NCI-H1092 treated with DMSO at 0.1 percent for 48 hours (cell line): ENCODE measurements around the gene CALHM1.

Experiments used
- DNase-seq: peaks from one replicate; lab custom pipeline; 2025; lab: John Stamatoyannopoulos, UW

Gene CALHM1

DNA sequence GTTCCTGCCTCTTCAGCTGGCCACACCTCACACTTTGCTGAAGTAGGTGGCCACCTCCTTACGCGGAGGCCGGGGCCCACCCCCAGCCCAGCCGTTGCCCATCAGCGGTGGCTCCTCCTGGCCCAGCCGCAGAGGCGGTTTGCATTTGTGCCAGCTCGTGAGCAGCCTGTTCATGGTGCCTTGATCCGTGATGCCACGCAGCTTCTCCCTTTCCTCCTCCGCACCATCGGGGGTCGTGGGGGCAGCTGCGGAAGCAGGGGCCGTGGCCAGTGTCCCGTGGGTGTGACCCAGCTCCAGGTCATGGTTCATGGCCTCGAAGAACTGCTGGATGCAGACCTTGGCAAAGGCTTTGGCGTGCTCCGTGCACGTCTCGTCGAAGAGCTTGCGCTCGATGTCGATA, 3.5 kb downstream of the CALHM1 start:
- DNase-seq = no peak

DNA sequence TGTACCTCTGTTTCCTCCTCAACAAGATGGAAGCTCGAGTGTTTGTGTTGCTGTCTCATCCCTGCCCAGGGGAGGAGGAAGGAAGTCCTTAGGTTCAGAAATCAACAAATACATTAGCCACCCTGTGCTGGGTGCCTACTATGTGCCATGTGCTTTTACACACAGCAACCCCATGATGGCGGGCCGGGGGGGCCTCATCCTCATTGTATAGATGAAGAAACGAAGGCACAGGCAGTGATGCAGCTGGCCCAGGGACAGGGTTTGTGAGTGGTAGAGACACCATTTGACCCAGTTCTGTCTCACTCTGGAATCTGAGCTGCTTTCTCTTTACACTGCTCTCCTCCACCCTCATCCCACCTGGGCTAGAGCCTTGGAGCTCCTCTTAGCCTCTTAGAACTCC, 4.7 kb downstream of the CALHM1 start:
- DNase-seq = no peak

GRCh38 chr10:103452506-103453230, 6.0 kb downstream of the CALHM1 start:
- DNase-seq = no peak

DNA sequence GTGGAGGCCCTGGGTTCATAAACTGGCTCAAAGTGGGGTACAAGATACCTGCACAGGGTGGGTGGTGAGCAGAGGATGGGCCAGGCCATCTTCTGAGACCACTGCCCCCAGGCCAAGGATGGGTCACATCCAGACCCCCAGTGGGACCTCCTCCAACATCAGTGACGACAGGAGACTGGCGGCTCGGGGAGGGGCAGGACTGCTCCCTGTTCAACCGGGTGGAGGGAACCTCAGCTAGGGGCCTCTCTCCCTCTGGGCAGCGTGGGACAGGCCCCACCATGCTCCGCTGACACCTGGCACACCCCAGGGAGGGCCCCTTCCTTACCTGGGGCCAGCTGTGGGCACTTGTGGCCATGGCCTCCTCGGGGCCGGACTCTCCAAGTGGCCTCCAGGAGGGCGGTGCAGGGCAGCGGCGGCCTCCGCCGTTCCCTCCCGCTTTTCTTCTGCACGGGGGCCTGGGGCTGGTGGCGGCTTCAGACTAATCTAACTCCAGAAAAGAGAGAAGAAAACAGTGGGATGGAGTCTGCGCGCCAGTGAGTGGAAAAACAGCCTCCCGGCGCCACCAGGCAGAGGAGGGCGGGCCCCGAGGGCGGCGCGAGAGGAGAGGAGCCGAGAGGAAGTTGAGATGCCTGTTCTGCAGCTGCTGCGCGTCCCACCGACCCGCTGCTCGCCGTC, 6.7 kb downstream of the CALHM1 start, which contains the start of gene CALHM2:
Gene CALHM2 (minus strand): TSS at position 540 of the 675 bp plus-strand sequence. CDS start 2,429 bp downstream, outside the sequence.
- DNase-seq = peak; percentile 4

GRCh38 chr10:103451091-103451813, 7.4 kb downstream of the CALHM1 start:
- DNase-seq = no peak

- no peak for DNase-seq
These were observed 8.5 kb downstream of the CALHM1 start for GRCh38 chr10:103450201-103450695.

DNA sequence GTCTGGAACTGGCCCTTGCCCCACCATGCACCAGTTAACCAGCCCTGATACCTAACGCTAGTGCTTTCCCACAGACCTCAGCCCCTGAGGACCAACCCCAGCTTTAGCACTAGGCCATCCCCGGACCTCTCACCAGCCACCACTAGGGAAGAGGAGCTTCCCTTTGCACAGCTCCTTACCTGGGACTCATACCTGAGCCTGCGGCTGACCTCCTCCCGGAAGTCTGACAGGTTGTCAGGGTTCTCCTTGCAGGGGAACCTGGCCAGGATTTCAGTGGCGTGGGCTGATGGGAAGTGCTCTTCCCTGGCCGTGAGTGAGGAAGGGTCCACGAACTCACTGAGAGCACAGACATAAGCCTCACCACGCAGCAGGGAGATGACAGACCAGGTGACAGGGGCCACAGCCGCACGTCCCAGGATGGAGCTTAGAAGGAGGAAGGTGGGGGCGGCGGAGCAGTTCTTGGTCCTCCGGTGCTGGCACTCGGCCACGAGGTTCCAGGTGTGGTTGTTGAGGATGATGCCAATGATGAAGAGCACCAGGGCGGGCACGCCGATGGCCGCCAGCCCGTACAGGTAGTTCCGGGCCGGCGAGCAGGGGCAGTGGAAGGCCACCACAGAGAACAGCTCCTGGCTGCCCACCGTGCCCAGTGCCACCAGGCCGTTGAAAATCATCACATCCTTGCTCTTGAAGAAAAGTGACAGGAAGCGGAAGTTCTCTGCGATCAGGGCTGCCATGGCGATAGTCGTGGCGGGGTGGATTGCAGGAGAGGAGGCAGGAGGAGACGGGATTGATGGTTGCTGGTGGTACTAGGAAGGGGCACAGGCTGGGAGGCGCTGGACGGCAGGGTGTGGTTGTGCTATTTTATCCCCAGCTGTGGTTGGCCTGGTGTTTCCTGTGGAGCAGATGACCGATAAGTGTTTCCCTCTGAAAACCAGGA, 9.2 kb downstream of the CALHM1 start:
- DNase-seq = no peak

DNA sequence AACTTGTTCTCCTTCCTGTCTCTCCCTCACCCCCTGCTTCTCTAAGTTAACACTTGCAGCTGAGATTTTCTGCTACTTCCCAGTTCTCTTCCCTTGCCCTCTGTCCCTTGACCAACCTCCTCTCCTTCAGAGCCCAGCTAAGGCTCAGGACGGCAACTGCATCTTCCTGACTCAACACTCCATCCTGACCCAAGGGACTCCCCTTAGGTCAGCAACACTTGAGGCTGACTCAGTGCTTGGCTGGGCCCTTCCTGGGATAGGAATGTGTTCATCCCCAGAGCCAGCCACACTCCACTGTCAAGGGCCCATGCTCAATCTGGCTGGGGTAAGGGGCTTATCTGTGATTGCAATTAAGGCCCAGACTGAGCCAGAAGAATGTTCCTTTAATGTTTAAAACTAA, 10.0 kb downstream of the CALHM1 start:
- no peak for DNase-seq

GRCh38 chr10:103447187-103447586, 11.5 kb downstream of the CALHM1 start:
- no peak for DNase-seq

DNA sequence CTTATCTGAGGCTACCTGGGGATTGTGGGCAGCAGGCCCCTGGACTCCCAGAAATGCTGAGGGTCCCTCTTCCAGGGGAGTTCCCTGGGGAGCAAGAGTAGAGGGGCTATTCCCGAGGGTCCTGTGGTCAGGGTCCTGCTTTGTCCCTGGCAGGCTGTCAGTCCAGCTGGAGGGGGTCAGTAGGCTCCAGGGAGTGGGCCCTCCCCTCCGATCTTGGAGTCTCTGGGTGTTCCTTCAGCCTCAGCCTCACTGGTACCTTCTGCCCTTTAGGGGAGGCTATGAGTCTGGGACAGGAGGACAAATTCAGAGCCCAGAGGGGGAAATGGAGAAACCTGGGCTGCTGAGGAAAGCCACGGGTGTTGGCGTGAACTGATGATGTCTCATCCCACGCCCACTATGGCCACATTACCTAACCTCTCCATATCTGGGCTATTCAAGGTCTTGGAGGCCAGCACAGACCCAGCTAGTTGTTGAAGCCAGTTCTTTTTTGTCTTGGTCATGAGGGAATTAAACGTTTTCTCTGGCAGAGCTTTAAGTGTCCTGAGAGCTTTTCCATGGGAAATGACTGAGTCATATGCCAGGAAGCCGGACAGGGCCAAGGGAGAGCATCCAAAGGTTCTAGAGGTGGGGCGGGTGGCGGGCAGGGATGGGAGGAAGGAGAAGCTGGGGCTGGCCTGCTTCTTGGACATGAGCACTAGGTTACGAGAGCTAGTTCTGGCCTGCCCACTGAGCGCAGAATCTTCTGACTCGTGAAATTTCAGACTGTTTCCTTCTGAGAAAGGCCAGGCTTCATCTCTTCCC, 12.7 kb downstream of the CALHM1 start:
- DNase-seq = no peak

DNA sequence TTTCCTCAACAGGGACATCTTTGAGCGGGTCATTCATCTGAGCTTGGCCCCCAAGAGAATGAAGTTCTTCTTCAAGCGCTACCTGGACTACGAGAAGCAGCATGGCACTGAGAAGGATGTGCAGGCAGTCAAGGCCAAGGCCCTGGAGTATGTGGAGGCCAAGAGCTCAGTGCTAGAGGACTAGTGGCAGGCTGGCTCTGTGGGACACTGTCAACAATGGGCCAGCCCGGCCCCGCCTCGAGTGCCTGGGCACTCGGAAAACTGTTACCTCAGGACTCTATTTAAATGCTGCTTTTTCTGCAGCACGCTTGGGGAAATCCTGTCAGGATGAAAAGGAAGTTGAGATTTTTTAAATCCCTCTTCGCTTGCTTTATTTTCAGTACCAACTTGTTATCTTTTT, 13.3 kb downstream of the CALHM1 start:
- no peak for DNase-seq

- no peak for DNase-seq
These were observed 14.2 kb downstream of the CALHM1 start for GRCh38 chr10:103444478-103444877.

GRCh38 chr10:103443475-103444185, 15.1 kb downstream of the CALHM1 start:
- no peak for DNase-seq

DNA sequence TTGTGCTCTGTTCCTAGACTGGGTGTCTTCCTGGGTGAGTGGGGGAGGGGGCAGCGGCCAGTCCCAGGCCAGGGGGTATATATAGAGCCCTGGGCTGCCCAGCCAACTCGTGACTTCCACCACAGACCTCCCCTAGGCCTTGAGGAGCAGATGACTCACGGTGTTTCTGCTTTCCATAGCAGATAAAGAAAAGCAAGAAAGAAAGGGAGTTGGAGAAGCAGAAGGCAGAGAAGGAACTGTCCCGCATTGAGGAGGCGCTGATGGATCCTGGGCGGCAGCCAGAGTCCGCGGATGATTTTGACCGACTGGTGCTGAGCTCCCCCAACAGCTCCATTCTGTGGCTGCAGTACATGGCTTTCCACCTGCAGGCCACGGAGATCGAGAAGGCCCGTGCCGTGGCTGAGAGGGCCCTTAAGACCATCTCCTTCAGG, 16.7 kb downstream of the CALHM1 start:
- DNase-seq = no peak

DNA sequence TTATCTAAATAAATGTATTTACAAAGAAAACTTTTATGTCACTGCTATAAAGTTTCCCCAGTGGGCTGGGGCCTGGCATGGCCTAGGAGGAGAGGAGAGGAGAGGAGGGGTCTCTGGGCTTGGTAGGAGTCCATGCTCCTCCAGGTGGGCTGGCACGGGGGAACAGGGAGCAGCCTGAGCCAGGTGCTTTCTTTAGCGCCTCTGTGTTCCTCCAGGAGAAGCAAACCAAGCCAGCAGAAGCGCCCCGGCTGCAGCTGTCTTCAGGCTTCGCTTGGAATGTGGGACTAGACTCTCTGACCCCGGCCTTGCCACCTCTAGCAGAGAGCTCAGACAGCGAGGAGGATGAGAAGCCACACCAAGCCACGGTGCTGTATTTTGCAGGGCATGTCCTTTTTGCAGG, 17.1 kb downstream of the CALHM1 start:
- no peak for DNase-seq

DNA sequence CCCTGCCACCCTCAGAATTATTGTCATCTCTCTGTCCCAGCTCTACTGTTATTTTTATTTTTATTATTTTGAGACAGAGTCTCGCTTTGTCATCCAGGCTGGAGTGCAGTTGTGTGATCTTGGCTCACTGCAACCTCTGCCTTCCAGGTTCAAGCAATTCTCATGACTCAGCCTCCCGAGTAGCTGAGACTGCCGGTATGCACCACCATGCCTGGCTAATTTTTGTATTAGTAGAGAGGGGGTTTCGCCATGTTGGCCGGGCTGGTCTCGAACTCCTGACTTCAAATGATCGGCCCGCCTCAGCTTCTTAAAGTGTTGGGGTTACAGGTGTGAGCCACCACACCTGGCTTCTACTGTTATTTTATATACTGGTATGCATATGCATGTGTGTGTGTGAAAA, 17.5 kb downstream of the CALHM1 start:
- no peak for DNase-seq

GRCh38 chr10:103440416-103440815, 18.3 kb downstream of the CALHM1 start:
- DNase-seq = no peak

DNA sequence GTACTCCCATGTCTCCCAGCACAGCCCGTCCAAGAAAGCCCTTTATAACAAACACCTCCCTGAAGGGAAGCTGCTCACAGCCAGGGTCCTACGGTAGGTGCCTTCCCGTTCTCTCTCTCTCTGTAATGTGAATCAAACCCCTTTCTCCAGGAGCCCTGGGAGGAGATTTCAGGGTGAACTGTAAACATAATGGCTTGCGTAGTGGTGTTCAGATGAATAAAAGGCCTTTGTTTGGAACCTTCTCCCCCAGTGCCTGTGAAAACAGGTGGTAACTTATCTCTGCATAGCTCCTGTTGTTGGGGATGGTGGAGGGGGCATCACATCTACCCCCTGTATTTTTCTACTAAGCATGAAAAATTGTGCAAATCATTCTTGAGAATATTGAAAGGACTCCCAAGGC, 18.9 kb downstream of the CALHM1 start:
- no peak for DNase-seq

DNA sequence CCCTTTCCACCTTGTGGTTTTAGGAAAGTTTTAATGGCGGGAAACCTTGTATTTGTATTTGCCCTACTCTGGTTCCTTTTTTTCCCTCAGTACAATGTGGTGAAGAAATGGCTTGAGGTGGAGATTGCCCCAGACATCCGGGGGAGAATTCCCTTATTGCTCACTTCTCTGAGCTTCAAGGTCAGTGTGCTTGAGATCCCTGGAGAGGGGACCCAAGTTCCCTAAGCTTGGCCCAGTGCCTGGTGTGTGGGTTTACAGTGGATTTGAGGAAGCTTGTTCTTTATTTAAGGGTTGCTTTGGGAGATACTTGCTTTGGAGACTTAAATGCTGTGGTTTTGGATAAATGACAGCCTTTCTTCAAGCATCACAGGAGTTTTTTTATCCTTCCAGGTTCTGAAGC, 24.8 kb downstream of the CALHM1 start:
- DNase-seq = no peak

DNA sequence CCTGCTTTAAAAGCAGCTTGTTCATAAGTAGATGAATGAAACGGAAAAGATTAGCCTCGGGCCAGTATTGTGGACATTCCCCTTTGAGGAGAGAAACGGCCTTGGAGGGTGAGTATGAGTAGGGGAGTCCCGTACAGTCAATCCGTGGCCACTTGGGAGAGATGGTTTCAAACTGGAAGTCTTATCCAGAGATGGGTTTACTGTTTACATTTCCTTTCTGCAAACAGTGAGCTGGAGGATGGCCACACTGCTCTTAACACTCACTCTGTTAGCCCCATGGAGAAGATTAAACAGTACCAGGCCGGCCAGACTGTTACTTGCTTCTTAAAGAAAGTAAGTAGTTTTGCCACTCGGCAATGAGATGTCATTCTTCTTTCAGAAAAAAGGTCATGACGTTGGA, 26.8 kb downstream of the CALHM1 start:
- DNase-seq = no peak
